AG04450 (cell line): ENCODE results near the gene TUFT1. TPM values are rescaled to one million over a fixed set of nuclear protein-coding genes. Genes with fewer than 3 reads are reported as not detected.

Source experiments
- CTCF ChIA-PET: fragments of 300-600, 350-600 bp; formaldehyde crosslinking; extraction: SDS; loops from one replicate; lab custom pipeline; 2022; ENCODE audit warnings: antibody characterized with exemption, inconsistent platforms; lab: Charles Lee
- POLR2A ChIA-PET: fragments of 350-600 bp; formaldehyde crosslinking; extraction: SDS; loops from one replicate; lab custom pipeline; 2021; ENCODE audit warnings: antibody characterized with exemption, inconsistent platforms; lab: Yijun Ruan, JAX
- DNase-seq: peaks from one replicate; pipeline ENCODE4 v3.0.0-alpha.2; 2011; ENCODE audit warnings: low read depth, low spot score
- H3K27ac ChIP-seq: one replicate; pipeline ENCODE4 v1.5.1; 2012; ENCODE audit warnings: low read depth, low read length, control low read depth
- H3K27me3 ChIP-seq: one replicate; pipeline ENCODE4 v1.6.0; 2012; ENCODE audit warnings: low read length; ENCODE audit not compliant: control insufficient read depth, insufficient read depth
- H3K4me3 ChIP-seq: 2 replicates; pipeline ENCODE4 v1.5.1; 2011; ENCODE audit warnings: mild to moderate bottlenecking, low read depth, low read length, control low read depth
- H3K9me3 ChIP-seq: 2 replicates; pipeline ENCODE4 v1.5.1; 2012; ENCODE audit warnings: low read length; ENCODE audit not compliant: control insufficient read depth, insufficient read depth
- CTCF ChIP-seq: IDR thresholded peaks from 2 replicates; pipeline ENCODE4 v1.5.1; 2011; ENCODE audit warnings: low read depth, low read length, control low read depth, inconsistent platforms
- polyA plus RNA-seq: library from polyadenylated mRNA; depleted of rRNA; stranded (reverse); fragments of >200 nt; gene quantifications from 2 replicates; pipeline ENCODE4 v1.2.3, GENCODE V29; 2011

The TUFT1 gene
- polyA plus RNA-seq, 1 experiment = 21.9 TPM

GRCh38 chr1:151508833-151509232 is 31.3 kb upstream of the TUFT1 start:
- ChIA-PET CTCF (no interaction called here), POLR2A (no interaction called here)
- H3K27me3 ChIP-seq = peaks cover 5% of the 10 kb centered on the region

GRCh38 chr1:151509350-151510019 is 30.6 kb upstream of the TUFT1 start:
- DNase-seq = no peak
- Histone ChIP-seq H3K4me3 (no peak overlapping the region), H3K9me3 (no peaks in the 10 kb centered on the region), H3K27ac (no peak overlapping the region), H3K27me3 (peaks cover 5% of the 10 kb centered on the region)
- no peak for TF ChIP-seq CTCF
- POLR2A ChIA-PET = no interaction called here
- CTCF ChIA-PET = no interaction called here

More at GRCh38 chr1:151508833-151509232, 31.3 kb upstream of the TUFT1 start:
- H3K9me3 ChIP-seq = no peaks in the 10 kb centered on the region
- TF ChIP-seq CTCF = no peak
- DNase-seq = no peak
- H3K27ac ChIP-seq = no peak overlapping the region
- H3K4me3 ChIP-seq = no peak overlapping the region

GRCh38 chr1:151510020-151510405 is 30.1 kb upstream of the TUFT1 start:
- TF ChIP-seq CTCF = no peak
- Histone ChIP-seq H3K27ac (no peak overlapping the region), H3K27me3 (peaks cover 5% of the 10 kb centered on the region), H3K4me3 (no peak overlapping the region), H3K9me3 (no peaks in the 10 kb centered on the region)
- no peak for DNase-seq
- POLR2A ChIA-PET = no interaction called here
- CTCF ChIA-PET = interaction anchor here (1.3 to 1.6 kb wide), 3 partner anchors 11 to 84 kb away, joined by 3 to 4 read pairs (median 4); no protein-coding TSS in a partner anchor

GRCh38 chr1:151510614-151510956 is 29.5 kb upstream of the TUFT1 start:
- ChIA-PET POLR2A (interaction anchor here (0.6 to 1.0 kb wide), 2 partner anchors 37 to 1624 kb away, joined by 3 read pairs; a partner anchor contains a TSS), CTCF (interaction anchor here (1.0 to 1.6 kb wide), 4 partner anchors 10 to 224 kb away, joined by 3 to 4 read pairs (median 4); no protein-coding TSS in a partner anchor)
- no peak for DNase-seq
- peak overlapping the region; percentile 69 for H3K4me3 ChIP-seq
- no peak overlapping the region for H3K27ac ChIP-seq
- peaks cover 5% of the 10 kb centered on the region for H3K27me3 ChIP-seq
- H3K9me3 ChIP-seq = no peaks in the 10 kb centered on the region
- no peak for TF ChIP-seq CTCF

GRCh38 chr1:151510957-151511635 is 29.0 kb upstream of the TUFT1 start, which contains the start of gene CGN:
TSS of gene CGN (plus strand) at chr1:151511387. CDS start at chr1:151518520, 7,133 bp downstream.
- Histone ChIP-seq H3K9me3 (no peaks in the 10 kb centered on the region), H3K27me3 (peaks cover 5% of the 10 kb centered on the region), H3K27ac (no peak within 1 kb of the TSS), H3K4me3 (peak within 1 kb of the TSS; percentile 69)
- ChIA-PET CTCF (interaction anchor here (1.0 to 1.6 kb wide), 4 partner anchors 10 to 223 kb away, joined by 3 to 4 read pairs (median 4); no protein-coding TSS in a partner anchor), POLR2A (interaction anchor here (0.6 to 1.0 kb wide), 3 partner anchors 13 to 1625 kb away, joined by 3 read pairs; a partner anchor contains a TSS)
- no peak for TF ChIP-seq CTCF
- DNase-seq = peak; percentile 43
